Trophoblast cell (in vitro differentiated cells and primary cell): ENCODE measurements around the gene STX19.
"Not testable (repeated sequence)": the region's sequence is repeated elsewhere in the genome, so short reads cannot be mapped to it uniquely, and the experiment has no call there.

Experiments
- DNase-seq, 2 donors: peaks; one replicate each; pipeline ENCODE4 v3.0.0-alpha.2; 2016
- H2AFZ ChIP-seq: 2 replicates; pipeline ENCODE4 v1.6.1; 2013; ENCODE audit warnings: low read length, moderate library complexity, mild to moderate bottlenecking; ENCODE audit not compliant: insufficient read depth, poor library complexity
- H2AK5ac ChIP-seq: 2 replicates; pipeline ENCODE4 v1.6.1; 2013; ENCODE audit warnings: mild to moderate bottlenecking, low read length
- H2BK120ac ChIP-seq: 2 replicates; pipeline ENCODE4 v1.6.1; 2013; ENCODE audit warnings: low read length, mild to moderate bottlenecking, moderate library complexity; ENCODE audit not compliant: insufficient read depth, poor library complexity
- H2BK12ac ChIP-seq: 2 replicates; pipeline ENCODE4 v1.6.1; 2013; ENCODE audit warnings: mild to moderate bottlenecking, low read length, moderate library complexity
- H2BK5ac ChIP-seq: 2 replicates; pipeline ENCODE4 v1.6.1; 2013; ENCODE audit warnings: low read length, low read depth, moderate library complexity, mild to moderate bottlenecking; ENCODE audit not compliant: poor library complexity
- H3K14ac ChIP-seq: 2 replicates; pipeline ENCODE4 v1.6.1; 2013; ENCODE audit warnings: mild to moderate bottlenecking, low read length
- H3K18ac ChIP-seq: 2 replicates; pipeline ENCODE4 v1.6.1; 2013; ENCODE audit warnings: mild to moderate bottlenecking, low read length
- H3K23ac ChIP-seq: 2 replicates; pipeline ENCODE4 v1.6.1; 2013; ENCODE audit warnings: low read length
- H3K27ac ChIP-seq: 2 replicates; pipeline ENCODE4 v1.5.1; 2013; ENCODE audit warnings: low read depth, mild to moderate bottlenecking, inconsistent platforms, low read length, moderate library complexity
- H3K27me3 ChIP-seq: 2 replicates; pipeline ENCODE4 v1.6.1; 2013; ENCODE audit warnings: inconsistent platforms, mild to moderate bottlenecking, low read length, moderate library complexity; ENCODE audit not compliant: insufficient read depth
- H3K36me3 ChIP-seq, 2 experiments: 1 replicate in 1 of 2; 2 replicates in 1 of 2; pipeline ENCODE4 v1.6.1; 2013; ENCODE audit warnings: low read length in 2 of 2, mild to moderate bottlenecking in 2 of 2, moderate library complexity in 1 of 2; ENCODE audit not compliant: insufficient read depth in 2 of 2, control insufficient read depth in 1 of 2
- H3K4ac ChIP-seq: 2 replicates; pipeline ENCODE4 v1.6.1; 2013; ENCODE audit warnings: low read depth, mild to moderate bottlenecking, low read length, moderate library complexity
- H3K4me1 ChIP-seq, 2 experiments: 1 replicate in 1 of 2; 2 replicates in 1 of 2; pipeline ENCODE4 v1.6.1; 2013; ENCODE audit warnings: low read length in 2 of 2, mild to moderate bottlenecking in 2 of 2, moderate library complexity in 1 of 2; ENCODE audit not compliant: insufficient read depth in 2 of 2, control insufficient read depth in 1 of 2
- H3K4me2 ChIP-seq: 2 replicates; pipeline ENCODE4 v1.6.1; 2013; ENCODE audit warnings: inconsistent platforms, mild to moderate bottlenecking, low read length, moderate library complexity
- H3K4me3 ChIP-seq: 2 replicates; pipeline ENCODE4 v1.5.1; 2013; ENCODE audit warnings: mild to moderate bottlenecking, low read depth, low read length, inconsistent platforms
- H3K79me1 ChIP-seq: one replicate; pipeline ENCODE4 v1.6.1; 2013; ENCODE audit warnings: low read length
- H3K79me2 ChIP-seq: 2 replicates; pipeline ENCODE4 v1.6.1; 2013; ENCODE audit warnings: low read length, mild to moderate bottlenecking; ENCODE audit not compliant: control insufficient read depth, insufficient read depth, poor library complexity
- H3K9ac ChIP-seq: 2 replicates; pipeline ENCODE4 v1.6.1; 2013; ENCODE audit warnings: mild to moderate bottlenecking, low read length
- H3K9me3 ChIP-seq: 2 replicates; pipeline ENCODE4 v1.6.1; 2013; ENCODE audit warnings: low read depth, mild to moderate bottlenecking, control low read depth, inconsistent platforms, low read length; ENCODE audit not compliant: insufficient read depth
- H4K12ac ChIP-seq: 2 replicates; pipeline ENCODE4 v1.6.1; 2013; ENCODE audit warnings: low read depth, mild to moderate bottlenecking, low read length, moderate library complexity
- H4K8ac ChIP-seq: 2 replicates; pipeline ENCODE4 v1.6.1; 2013; ENCODE audit warnings: low read depth, mild to moderate bottlenecking, low read length, moderate library complexity
- H4K91ac ChIP-seq: one replicate; pipeline ENCODE4 v1.6.1; 2013; ENCODE audit warnings: low read depth, mild to moderate bottlenecking, low read length, moderate library complexity
- WGBS: extraction: QIAGEN DNeasy Blood & Tissue Kit; methylation state at CpG from one replicate; pipeline ENCODE4 v1.1.7; 2013; ENCODE audit warnings: missing lambda C conversion rate; ENCODE audit not compliant: insufficient read length, insufficient coverage; ENCODE audit errors: extremely low coverage; 5-methylcytosine and 5-hydroxymethylcytosine counted together

Gene STX19

DNA sequence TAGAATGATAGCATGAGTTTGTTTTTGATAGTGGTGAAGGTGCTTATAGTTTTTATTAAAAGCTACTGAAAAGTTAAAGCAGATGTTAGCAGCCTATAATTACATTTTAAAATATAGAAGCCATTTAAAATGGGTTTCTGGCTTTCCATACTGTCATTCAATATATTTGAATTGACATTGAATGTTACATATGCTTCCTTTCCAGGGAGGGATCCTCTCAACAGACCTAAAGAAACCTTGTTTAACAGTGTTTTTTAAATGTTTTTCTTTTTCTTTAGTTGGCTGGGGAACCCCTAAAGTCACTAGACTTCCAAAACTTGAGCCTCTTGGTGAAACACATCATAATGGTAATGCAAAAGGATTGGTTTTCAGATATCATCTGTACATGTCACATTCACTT is 22.1 kb upstream of the STX19 start:
- H3K4me1 ChIP-seq = no peaks in the 10 kb centered on the region
- H3K79me2 ChIP-seq = no peaks in the 10 kb centered on the region
- no peak overlapping the region for H2AFZ ChIP-seq
- no peak overlapping the region for H3K18ac ChIP-seq
- no peak overlapping the region for H3K23ac ChIP-seq
- H3K79me1 ChIP-seq = no peaks in the 10 kb centered on the region
- H2AK5ac ChIP-seq = no peak overlapping the region
- H2BK12ac ChIP-seq = no peak overlapping the region
- H3K4me2 ChIP-seq = no peak overlapping the region
- DNase-seq = no peak
- no peak overlapping the region for H2BK5ac ChIP-seq
- H3K14ac ChIP-seq = no peak overlapping the region
- H3K27me3 ChIP-seq = no peaks in the 10 kb centered on the region
- H3K9ac ChIP-seq = no peak overlapping the region
- no peaks in the 10 kb centered on the region for H3K9me3 ChIP-seq
- H4K12ac ChIP-seq = no peak overlapping the region
- peaks cover 0 to 2% of the 10 kb centered on the region in 2 experiments for H3K36me3 ChIP-seq
- no peak overlapping the region for H3K4ac ChIP-seq
- H2BK120ac ChIP-seq = no peak overlapping the region
- H3K4me3 ChIP-seq = no peak overlapping the region
- no peak overlapping the region for H4K8ac ChIP-seq
- H3K27ac ChIP-seq = no peak overlapping the region
- no peak overlapping the region for H4K91ac ChIP-seq

DNA sequence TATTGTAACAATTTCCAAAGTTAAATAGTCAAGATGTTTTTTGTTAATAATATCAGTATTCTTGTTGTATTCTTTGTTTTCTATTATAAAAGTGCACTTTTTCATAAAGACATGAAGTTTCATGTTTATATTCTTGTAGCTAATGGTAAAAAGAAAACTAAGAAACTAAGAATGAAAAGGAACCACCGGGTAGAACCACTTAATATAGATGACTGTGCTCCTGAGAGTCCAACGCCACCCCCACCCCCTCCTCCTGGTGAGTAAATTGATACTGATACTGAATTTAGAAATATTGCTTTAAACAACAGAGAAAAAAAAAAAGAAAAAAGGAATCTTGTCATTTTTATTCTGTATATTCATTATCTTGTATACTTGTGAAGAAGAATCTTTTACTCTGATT is 20.9 kb upstream of the STX19 start:
- DNase-seq = no peak
- H3K4ac ChIP-seq = no peak overlapping the region
- H3K9me3 ChIP-seq = peaks cover 5% of the 10 kb centered on the region
- no peak overlapping the region for H4K8ac ChIP-seq
- no peak overlapping the region for H2AFZ ChIP-seq
- H3K14ac ChIP-seq = no peak overlapping the region
- no peaks in the 10 kb centered on the region for H3K4me1 ChIP-seq
- no peak overlapping the region for H3K4me3 ChIP-seq
- H2BK5ac ChIP-seq = no peak overlapping the region
- H3K4me2 ChIP-seq = no peak overlapping the region
- no peaks in the 10 kb centered on the region for H3K79me1 ChIP-seq
- H2BK120ac ChIP-seq = no peak overlapping the region
- H3K9ac ChIP-seq = no peak overlapping the region
- peaks cover 8 to 11% of the 10 kb centered on the region in 2 experiments for H3K36me3 ChIP-seq
- no peaks in the 10 kb centered on the region for H3K27me3 ChIP-seq
- no peak overlapping the region for H4K12ac ChIP-seq
- WGBS = no CpG with 5 or more reads among the region's 2 CpGs
- H2BK12ac ChIP-seq = no peak overlapping the region
- H3K23ac ChIP-seq = no peak overlapping the region
- H3K18ac ChIP-seq = no peak overlapping the region
- no peak overlapping the region for H4K91ac ChIP-seq
- H3K79me2 ChIP-seq = no peaks in the 10 kb centered on the region
- no peak overlapping the region for H2AK5ac ChIP-seq
- H3K27ac ChIP-seq = no peak overlapping the region

DNA sequence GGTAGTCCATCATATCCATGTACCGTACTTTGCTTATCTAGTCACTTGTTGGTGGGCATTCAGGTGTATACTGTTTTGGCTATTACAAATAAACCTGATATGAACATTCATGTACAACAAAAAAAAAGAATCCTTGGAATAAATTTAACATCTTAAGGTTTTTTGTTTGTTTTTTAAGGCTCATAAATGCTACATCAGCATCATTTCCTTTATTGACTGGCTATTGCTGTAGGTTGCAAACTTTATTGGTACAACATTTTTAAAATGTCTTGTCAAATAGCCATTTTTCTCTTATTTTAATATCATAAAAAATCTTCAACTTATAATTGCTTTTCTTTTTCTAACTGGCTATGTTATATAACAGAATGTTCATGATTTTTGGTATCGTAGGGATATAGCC is 18.1 kb upstream of the STX19 start:
- no peak overlapping the region for H2BK12ac ChIP-seq
- H3K79me1 ChIP-seq = no peaks in the 10 kb centered on the region
- WGBS = no CpG with 5 or more reads among the region's 2 CpGs
- H3K18ac ChIP-seq = no peak overlapping the region
- H3K4me2 ChIP-seq = no peak overlapping the region
- no peak overlapping the region for H4K8ac ChIP-seq
- no peak overlapping the region for H2BK5ac ChIP-seq
- no peak overlapping the region for H2AK5ac ChIP-seq
- H3K9ac ChIP-seq = no peak overlapping the region
- no peaks in the 10 kb centered on the region for H3K4me1 ChIP-seq
- H3K4ac ChIP-seq = no peak overlapping the region
- no peak overlapping the region for H3K27ac ChIP-seq
- H3K36me3 ChIP-seq = peaks cover 11 to 18% of the 10 kb centered on the region in 2 experiments
- no peaks in the 10 kb centered on the region for H3K79me2 ChIP-seq
- H4K12ac ChIP-seq = no peak overlapping the region
- peaks cover 10% of the 10 kb centered on the region for H3K9me3 ChIP-seq
- H2BK120ac ChIP-seq = no peak overlapping the region
- H2AFZ ChIP-seq = no peak overlapping the region
- no peak overlapping the region for H3K23ac ChIP-seq
- DNase-seq = no peak
- no peak overlapping the region for H3K4me3 ChIP-seq
- H3K14ac ChIP-seq = no peak overlapping the region
- no peak overlapping the region for H4K91ac ChIP-seq
- no peaks in the 10 kb centered on the region for H3K27me3 ChIP-seq

DNA sequence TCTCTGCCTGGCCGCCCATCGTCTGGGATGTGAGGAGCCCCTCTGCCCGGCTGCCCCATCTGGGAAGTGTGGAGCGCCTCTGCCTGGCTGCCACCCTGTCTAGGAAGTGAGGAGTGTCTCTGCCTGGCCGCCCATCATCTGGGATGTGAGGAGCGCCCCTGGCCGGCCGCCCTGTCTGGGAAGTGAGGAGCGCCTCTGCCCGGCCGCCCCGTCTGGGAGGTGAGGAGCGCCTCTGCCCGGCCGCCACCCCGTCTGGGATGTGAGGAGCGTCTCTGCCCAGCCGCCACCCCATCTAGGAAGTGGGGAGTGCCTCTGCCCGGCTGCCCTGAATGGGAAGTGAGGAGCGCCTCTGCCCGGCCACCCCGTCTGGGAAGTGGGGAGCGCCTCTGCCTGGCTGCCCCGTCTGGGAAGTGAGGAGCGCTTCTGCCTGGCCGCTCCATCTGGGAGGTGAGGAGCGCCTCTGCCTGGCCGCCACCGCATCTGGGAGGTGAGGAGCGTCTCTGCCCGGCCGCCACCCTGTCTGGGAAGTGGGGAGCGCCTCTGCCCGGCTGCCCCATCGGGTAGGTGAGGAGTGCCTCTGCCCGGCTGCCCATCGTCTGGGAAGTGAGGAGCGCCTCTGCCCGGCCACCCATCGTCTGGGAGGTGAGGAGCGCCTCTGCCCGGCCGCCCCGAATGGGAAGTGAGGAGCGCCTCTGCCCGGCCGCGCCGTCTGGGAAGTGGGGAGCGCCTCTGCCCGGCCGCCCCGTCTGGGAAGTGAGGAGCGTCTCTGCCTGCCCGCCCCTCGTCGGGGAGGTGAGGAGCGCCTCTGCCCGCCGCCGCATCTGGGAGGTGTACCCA is 15.9 kb upstream of the STX19 start:
- H3K4me3 ChIP-seq, H2BK120ac ChIP-seq: not testable (repeated sequence)

More for the DNA sequence above, 15.9 kb upstream of the STX19 start:
- not testable (repeated sequence) for H3K4me2 ChIP-seq, H2BK12ac ChIP-seq, H3K79me2 ChIP-seq, H3K9me3 ChIP-seq, H3K79me1 ChIP-seq, H2BK5ac ChIP-seq, H3K23ac ChIP-seq, H3K14ac ChIP-seq, H3K27ac ChIP-seq, H3K9ac ChIP-seq, H4K91ac ChIP-seq, H2AFZ ChIP-seq, DNase-seq, H3K27me3 ChIP-seq, H4K12ac ChIP-seq, H3K4me1 ChIP-seq, H3K18ac ChIP-seq, H3K4ac ChIP-seq, H2AK5ac ChIP-seq, H4K8ac ChIP-seq
- peaks cover 11 to 18% of the 10 kb centered on the region in 2 experiments for H3K36me3 ChIP-seq
- no CpG with 5 or more reads among the region's 61 CpGs for WGBS
